ENCODE results near the gene DPEP2.
"Not testable (repeated sequence)": the region's sequence is repeated elsewhere in the genome, so short reads cannot be mapped to it uniquely, and the experiment has no call there.

The DPEP2 gene

GRCh38 chr16:67954421-67955196, 44.7 kb downstream of the DPEP2 start:
- no peak for DNase-seq (ENCODE audit: low spot score)

GRCh38 chr16:67953641-67954375, 45.5 kb downstream of the DPEP2 start:
- DNase-seq (ENCODE audit: low spot score), result no peak

GRCh38 chr16:67951485-67951884, 47.8 kb downstream of the DPEP2 start:
- peak; percentile 75 for DNase-seq (ENCODE audit: low spot score)

GRCh38 chr16:67950335-67950843, 48.9 kb downstream of the DPEP2 start:
- no peak for DNase-seq (ENCODE audit: low spot score)

GRCh38 chr16:67949645-67950044, 49.6 kb downstream of the DPEP2 start:
- DNase-seq (ENCODE audit: low spot score), result no peak

- DNase-seq (ENCODE audit: low spot score), result no peak
Measured at GRCh38 chr16:67948015-67948414, 51.3 kb downstream of the DPEP2 start.

GRCh38 chr16:67946966-67947558, 52.2 kb downstream of the DPEP2 start:
- no peak for DNase-seq (ENCODE audit: low spot score)

GRCh38 chr16:67946128-67946569, 53.1 kb downstream of the DPEP2 start:
- DNase-seq (ENCODE audit: low spot score), result no peak

- DNase-seq (ENCODE audit: low spot score), result no peak
Measured at GRCh38 chr16:67945392-67945933, 53.8 kb downstream of the DPEP2 start.

GRCh38 chr16:67944690-67945391, 54.4 kb downstream of the DPEP2 start:
- DNase-seq (ENCODE audit: low spot score), result no peak

GRCh38 chr16:67943619-67944504, 55.4 kb downstream of the DPEP2 start, which contains the start of gene LCAT:
Gene LCAT, minus strand, starts transcription at chr16:67944120. Its CDS starts 19 bp downstream, at chr16:67944101.
- peak; percentile 67 for DNase-seq (ENCODE audit: low spot score)

- no peak for DNase-seq (ENCODE audit: low spot score)
Measured at GRCh38 chr16:67943256-67943618, 56.0 kb downstream of the DPEP2 start.

GRCh38 chr16:67942510-67943255, 56.6 kb downstream of the DPEP2 start:
- no peak for DNase-seq (ENCODE audit: low spot score)

GRCh38 chr16:67942200-67942509, 57.1 kb downstream of the DPEP2 start:
- DNase-seq (ENCODE audit: low spot score), result peak; percentile 63

- DNase-seq (ENCODE audit: low spot score), result no peak
Measured at GRCh38 chr16:67941469-67942199, 57.6 kb downstream of the DPEP2 start.

GRCh38 chr16:67940446-67941089, 58.7 kb downstream of the DPEP2 start:
- no peak for DNase-seq (ENCODE audit: low spot score)

- DNase-seq (ENCODE audit: low spot score), result no peak
Measured at GRCh38 chr16:67939507-67940445, 59.5 kb downstream of the DPEP2 start.

GRCh38 chr16:67937713-67938112, 61.6 kb downstream of the DPEP2 start:
- DNase-seq (ENCODE audit: low spot score), result not testable (repeated sequence)
